Liver (tissue), 2 donors: ENCODE results near the gene CCDC120.

Experiments
- YY1 ChIP-seq: IDR thresholded peaks from 2 replicates; pipeline ENCODE4 v1.6.1; 2016; ENCODE audit warnings: antibody characterized with exemption, mild to moderate bottlenecking
- TF ChIP-seq, protein P1 (sequence below): fragments of 150-350 bp; IDR thresholded peaks from 2 replicates; pipeline ENCODE4 v1.5.1; 2017; ENCODE audit warnings: improper control_type of control experiment, low read depth, low read length; ENCODE audit not compliant: missing input control
- TF ChIP-seq, protein P2 (sequence below): IDR thresholded peaks from 2 replicates; pipeline ENCODE4 v1.6.1; 2016; ENCODE audit warnings: antibody characterized with exemption
- donor health status: healthy.

DNA sequence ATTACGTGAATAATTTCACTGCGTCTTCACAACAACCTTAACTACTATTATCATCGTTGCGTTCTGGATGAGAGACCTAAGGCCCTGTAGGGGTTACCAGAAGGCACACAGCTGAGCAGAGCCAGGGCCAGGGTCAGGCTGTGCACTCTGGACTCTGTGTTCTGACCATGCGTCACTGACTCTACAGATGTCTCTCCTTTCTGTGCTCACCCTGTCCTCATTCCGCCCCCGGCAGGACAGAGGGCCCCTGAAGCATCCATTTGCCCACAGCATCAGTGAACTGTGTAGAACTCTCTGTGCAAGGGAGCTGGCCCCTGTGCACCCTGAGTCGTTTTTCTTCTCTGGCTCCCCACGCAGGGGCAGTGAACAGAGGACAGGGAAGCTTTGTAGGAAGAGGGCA, 43.4 kb downstream of the CCDC120 start:
- peak; percentile 56 for TF ChIP-seq YY1
- TF ChIP-seq, protein P1, sequence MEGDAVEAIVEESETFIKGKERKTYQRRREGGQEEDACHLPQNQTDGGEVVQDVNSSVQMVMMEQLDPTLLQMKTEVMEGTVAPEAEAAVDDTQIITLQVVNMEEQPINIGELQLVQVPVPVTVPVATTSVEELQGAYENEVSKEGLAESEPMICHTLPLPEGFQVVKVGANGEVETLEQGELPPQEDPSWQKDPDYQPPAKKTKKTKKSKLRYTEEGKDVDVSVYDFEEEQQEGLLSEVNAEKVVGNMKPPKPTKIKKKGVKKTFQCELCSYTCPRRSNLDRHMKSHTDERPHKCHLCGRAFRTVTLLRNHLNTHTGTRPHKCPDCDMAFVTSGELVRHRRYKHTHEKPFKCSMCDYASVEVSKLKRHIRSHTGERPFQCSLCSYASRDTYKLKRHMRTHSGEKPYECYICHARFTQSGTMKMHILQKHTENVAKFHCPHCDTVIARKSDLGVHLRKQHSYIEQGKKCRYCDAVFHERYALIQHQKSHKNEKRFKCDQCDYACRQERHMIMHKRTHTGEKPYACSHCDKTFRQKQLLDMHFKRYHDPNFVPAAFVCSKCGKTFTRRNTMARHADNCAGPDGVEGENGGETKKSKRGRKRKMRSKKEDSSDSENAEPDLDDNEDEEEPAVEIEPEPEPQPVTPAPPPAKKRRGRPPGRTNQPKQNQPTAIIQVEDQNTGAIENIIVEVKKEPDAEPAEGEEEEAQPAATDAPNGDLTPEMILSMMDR = no peak
- TF ChIP-seq, protein P2, sequence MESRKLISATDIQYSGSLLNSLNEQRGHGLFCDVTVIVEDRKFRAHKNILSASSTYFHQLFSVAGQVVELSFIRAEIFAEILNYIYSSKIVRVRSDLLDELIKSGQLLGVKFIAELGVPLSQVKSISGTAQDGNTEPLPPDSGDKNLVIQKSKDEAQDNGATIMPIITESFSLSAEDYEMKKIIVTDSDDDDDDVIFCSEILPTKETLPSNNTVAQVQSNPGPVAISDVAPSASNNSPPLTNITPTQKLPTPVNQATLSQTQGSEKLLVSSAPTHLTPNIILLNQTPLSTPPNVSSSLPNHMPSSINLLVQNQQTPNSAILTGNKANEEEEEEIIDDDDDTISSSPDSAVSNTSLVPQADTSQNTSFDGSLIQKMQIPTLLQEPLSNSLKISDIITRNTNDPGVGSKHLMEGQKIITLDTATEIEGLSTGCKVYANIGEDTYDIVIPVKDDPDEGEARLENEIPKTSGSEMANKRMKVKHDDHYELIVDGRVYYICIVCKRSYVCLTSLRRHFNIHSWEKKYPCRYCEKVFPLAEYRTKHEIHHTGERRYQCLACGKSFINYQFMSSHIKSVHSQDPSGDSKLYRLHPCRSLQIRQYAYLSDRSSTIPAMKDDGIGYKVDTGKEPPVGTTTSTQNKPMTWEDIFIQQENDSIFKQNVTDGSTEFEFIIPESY = no peak
